Stimulated activated CD4-positive, alpha-beta T cell treated with anti-CD3 and anti-CD28 coated beads, Interleukin-4, amount 100 ng/mL, for 4 hours (primary cell): ENCODE results near the gene MLYCD.

Source experiments
- DNase-seq, 2 experiments: peaks; one replicate each; pipeline ENCODE4 v3.0.0-alpha.2; 2020

The MLYCD gene

DNA sequence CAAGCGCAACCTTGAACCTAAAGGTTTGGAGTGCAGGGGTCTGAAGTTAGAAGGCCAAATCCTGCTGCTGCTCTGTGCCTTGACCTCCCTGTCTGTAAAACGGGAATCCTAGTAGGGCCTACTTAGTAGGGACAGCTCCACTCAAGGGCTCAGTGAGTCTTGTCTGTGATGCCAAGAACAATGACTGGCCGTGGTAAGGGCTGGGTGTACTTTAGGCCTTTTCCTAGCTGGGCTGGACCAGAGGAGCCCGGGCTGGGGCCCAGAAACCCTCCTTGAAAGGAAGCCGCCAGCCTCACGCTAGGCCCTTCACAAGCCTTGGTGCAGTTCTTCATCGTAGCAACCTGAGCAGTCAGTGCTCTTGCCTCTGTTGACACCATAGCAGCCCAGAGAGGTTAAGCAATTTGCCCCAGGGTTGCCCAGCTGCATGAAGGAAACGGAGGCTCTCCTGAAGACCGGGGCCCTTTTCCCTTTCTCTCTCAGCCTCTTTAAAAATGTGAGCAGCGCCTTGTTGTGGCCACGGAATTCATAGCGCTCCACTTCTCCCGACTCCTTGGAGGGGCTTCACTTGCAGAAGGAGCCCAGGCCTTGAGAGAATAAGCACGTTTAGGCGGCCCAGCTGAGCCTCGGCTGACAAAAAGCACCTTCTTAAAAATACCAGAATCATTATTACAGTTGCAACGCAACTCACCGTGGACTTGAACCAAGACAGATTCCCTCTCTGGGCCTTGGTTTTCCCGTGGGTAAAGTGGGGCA lies 73.5 kb downstream of the MLYCD start:
- DNase-seq = no peak

DNA sequence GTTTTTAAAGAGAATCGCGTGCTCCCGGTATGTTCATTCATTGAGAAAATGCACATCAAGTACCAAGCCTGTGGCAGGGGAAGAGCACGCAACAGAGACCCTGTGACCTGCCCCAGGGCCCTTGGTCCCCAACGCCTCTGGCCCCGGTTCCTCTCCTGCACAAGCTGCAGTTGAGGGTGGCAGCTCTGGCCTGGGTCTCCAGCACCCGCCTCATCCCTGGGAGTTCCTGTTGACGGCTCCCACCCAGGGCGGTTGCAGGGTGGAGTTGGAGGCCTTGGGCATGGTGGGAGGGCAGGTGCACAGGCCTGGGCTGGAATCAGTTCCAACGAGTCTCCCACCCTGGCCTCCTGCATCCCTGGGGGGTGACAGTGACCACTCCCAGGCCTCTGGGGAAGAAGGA lies 74.2 kb downstream of the MLYCD start:
- DNase-seq = no peak

DNA sequence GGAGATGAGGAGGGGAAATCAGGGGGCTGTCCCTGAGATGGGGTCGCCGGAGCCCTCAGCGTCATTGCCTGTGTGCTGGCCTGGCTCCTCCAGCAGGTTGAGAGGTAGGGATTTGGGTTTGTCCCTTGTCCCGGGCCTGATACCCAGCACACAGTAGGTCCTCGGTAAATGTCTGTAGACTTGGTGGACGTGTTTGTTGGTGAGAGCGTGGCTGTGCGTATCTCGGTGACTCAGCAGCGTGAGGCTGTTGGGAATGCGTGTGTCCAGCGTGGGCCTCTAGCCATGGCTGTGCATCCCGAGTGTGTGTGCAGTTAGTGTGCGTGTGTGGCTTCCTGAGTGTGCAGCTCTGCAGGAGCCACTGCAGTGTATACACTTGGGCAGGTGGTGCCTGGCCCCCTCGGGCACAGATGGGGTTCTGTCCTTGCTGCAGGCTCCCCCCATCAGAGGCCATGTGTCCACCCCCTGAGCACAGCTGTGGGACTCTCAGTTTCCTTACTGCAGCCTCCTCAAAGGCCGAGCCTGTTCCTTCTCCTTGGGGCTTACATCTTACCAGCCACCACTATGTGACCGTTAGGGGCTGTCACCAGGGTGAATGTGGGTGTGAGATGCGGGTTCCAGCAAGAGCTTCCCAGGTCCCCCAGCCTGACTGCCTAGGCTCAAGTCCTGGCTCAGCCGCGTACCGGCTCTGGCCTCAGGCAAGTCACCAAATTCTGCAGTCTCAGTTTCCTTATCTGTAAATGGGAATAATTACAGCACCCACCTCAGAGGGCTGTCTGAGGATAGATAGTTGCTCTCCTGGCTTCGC lies 74.9 kb downstream of the MLYCD start:
- no peak for DNase-seq

DNA sequence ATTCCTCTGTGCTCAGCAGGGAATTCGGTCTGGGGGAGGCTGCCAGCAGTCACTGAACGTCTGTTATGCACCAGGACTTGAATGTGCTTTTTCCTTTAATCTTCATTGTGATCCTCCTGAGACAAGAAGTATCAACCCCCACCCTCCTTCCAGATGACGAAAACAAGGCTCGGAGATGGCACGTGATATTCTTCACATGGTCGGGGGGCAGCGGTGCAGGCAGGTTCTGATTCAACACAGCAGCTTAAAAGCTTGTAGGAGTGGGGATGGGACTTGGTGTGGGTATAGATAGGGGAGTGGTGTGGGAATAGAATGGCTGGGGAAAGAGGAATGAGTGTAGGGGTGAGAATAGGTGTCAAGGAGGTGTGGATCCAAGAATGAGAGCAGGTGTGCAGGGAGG lies 75.6 kb downstream of the MLYCD start:
- DNase-seq = no peak

DNA sequence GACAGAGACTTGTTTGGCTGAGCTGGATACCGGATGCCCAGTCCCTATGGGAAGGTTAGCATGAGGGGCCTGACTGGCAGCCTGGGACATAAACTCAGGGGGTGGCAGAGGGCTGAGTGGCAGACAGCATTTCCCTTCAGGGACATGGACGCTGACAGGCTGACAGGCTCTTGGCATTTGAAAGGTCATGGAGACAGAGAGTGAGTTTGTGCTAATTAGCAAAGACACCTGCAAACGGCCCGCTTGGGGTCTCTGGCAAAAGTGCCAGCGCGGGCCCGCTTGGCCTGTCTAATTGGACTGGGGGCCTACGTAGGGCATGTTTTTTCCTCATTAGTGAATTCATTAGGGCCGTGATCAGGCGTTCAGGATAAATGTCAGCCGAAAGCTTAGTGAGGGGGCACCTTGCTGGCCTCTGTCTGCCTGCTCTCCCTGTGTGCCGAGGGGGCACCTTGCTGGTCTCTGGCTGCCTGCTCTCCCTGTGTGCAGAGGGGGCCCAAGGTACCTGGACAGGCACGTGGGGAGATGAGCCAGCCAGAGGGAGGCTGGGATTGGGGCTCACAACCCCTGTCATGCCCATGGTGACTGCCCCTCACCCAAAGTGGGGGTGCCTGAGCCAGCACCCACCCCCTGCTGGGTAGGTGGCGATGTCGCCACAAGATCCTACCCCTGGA lies 76.8 kb downstream of the MLYCD start:
- DNase-seq = no peak
